ENCODE measurements around the gene ARHGEF12. TPM values are rescaled to one million over a fixed set of nuclear protein-coding genes. Genes with fewer than 3 reads are reported as not detected.

The ARHGEF12 gene
- polyA plus RNA-seq, 4 donors = 15.1 to 56.5 (median 22.2) TPM

DNA sequence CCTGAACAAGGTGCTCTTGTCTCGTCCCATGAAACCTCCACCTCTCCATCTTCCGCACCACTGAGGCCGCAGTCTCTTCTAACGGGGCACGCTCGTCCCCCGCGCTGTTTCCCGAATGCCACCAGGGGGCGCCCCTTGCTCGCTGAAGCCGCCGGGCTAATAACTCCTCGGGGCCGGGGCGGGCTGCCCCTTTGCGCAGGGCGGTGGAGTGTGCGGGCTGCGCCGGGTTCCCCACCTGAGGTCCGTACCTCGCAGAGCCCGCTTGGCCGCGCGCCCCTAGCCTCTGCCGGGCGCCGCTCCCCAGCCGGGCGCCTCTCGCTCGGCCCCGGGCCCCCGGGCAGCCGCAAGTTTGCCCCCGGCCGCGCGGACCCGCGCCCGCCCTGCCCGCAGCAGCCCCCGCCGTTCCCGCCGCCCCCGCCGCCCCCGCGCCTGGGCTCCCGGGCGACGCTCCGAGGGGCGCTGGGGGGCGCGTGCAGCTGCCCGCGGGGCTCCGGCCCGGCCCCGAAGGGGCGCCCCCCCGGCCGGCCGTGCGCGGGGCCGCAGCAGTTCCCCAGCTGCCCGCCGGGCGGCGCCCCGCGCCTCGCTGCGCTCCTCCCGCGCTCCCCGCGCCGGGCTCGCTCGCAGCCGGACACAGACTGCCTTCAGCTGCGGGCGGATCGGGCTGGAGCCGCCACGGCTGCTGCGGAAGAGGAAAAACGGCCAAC, 175.1 kb downstream of the ARHGEF12 start, which contains the start of gene GRIK4:
Gene GRIK4, plus strand, starts transcription at position 633 of the 704 bp plus-strand sequence. CDS start 148,571 bp downstream, outside the sequence.
- Histone ChIP-seq H3K9me3 (ENCODE audit: control insufficient read depth in 2 of 2, insufficient read depth in 1 of 2, low read depth in 1 of 2, low read length in 1 of 2) (no peaks in the 10 kb centered on the region), H3K27ac (ENCODE audit: low read depth in 1 of 3, low read length in 2 of 3) (no peak within 1 kb of the TSS), H3K4me3 (ENCODE audit: low read depth in 1 of 3, low read length in 3 of 3) (peak within 1 kb of the TSS in 2 of 3 donors; percentile 10 to 46), H3K27me3 (ENCODE audit: control insufficient read depth in 3 of 3, insufficient read depth in 3 of 3, low read length in 3 of 3) (peaks cover 2 to 25% (median 11%) of the 10 kb centered on the region in 3 donors), H3K4me1 (ENCODE audit: control insufficient read depth in 3 of 3, insufficient read depth in 2 of 3, low read depth in 1 of 3, low read length in 2 of 3) (peaks cover 0 to 8% (median 0%) of the 10 kb centered on the region in 3 donors), H3K36me3 (ENCODE audit: control insufficient read depth in 3 of 3, insufficient read depth in 2 of 3, low read depth in 1 of 3, low read length in 3 of 3) (no peaks in the 10 kb centered on the region)
- 1% methylated on average over 34 to 95 of the region's 95 CpGs for WGBS, 3 donors
- FAIRE-seq = no peak
- DNase-seq = peak; percentile 74 to 89

DNA sequence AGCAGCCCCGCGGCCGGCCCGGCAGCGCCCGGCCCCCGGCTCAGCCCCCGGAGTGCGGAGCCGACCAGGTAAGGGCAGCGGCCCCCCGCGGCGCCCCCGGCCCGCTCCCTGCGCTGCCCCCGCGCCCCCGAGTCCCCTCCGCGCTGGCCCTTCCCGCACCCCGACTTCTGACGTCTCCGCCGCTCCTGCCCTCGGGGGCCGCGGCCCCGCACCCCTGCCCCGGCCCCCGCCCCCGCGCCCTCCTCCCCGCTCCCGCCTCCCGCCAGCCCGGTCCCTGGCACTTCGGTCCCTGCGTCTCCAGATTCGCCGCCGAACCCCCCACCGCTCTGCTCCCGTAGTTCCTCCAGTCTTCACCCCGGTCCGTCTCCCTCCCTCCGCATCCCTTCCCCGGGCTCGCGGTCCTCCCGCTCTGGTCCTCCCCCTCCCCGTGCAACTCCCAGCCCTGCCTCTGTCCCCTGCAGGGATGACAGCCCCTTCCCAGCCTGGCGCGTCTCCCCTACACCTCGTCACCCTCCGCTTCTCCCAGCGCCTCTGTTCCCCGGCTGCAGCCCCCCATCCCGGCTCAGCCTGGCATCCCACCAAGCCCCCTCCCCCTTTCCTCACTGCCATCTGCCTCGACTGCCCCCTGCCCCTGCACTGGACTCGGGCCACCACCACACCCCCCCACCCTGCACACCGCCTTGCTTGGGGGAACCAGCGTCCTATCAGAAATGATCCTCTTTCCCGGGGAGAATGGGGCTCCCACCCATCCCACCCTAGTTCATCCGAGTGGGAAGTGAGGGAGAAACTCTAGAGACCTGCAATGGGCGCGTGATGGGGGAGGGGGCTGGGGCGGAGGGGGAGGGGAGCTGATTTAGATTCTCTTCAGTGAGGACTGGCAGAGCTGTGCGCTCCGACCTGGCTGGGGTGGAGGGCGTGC, 175.9 kb downstream of the ARHGEF12 start:
- Histone ChIP-seq H3K27me3 (ENCODE audit: control insufficient read depth in 3 of 3, insufficient read depth in 3 of 3, low read length in 3 of 3) (peaks cover 2 to 32% (median 11%) of the 10 kb centered on the region in 3 donors), H3K9me3 (ENCODE audit: control insufficient read depth in 2 of 2, insufficient read depth in 1 of 2, low read depth in 1 of 2, low read length in 1 of 2) (no peaks in the 10 kb centered on the region), H3K4me3 (ENCODE audit: low read depth in 1 of 3, low read length in 3 of 3) (peak overlapping the region in 2 of 3 donors; percentile 10 to 46), H3K36me3 (ENCODE audit: control insufficient read depth in 3 of 3, insufficient read depth in 2 of 3, low read depth in 1 of 3, low read length in 3 of 3) (no peaks in the 10 kb centered on the region), H3K4me1 (ENCODE audit: control insufficient read depth in 3 of 3, insufficient read depth in 2 of 3, low read depth in 1 of 3, low read length in 2 of 3) (peaks cover 0 to 8% (median 0%) of the 10 kb centered on the region in 3 donors), H3K27ac (ENCODE audit: low read depth in 1 of 3, low read length in 2 of 3) (no peak overlapping the region)
- 5 to 10% (median 9%) methylated on average over 34 to 73 of the region's 73 CpGs for WGBS, 3 donors
- FAIRE-seq (no peak), DNase-seq (no peak)

DNA sequence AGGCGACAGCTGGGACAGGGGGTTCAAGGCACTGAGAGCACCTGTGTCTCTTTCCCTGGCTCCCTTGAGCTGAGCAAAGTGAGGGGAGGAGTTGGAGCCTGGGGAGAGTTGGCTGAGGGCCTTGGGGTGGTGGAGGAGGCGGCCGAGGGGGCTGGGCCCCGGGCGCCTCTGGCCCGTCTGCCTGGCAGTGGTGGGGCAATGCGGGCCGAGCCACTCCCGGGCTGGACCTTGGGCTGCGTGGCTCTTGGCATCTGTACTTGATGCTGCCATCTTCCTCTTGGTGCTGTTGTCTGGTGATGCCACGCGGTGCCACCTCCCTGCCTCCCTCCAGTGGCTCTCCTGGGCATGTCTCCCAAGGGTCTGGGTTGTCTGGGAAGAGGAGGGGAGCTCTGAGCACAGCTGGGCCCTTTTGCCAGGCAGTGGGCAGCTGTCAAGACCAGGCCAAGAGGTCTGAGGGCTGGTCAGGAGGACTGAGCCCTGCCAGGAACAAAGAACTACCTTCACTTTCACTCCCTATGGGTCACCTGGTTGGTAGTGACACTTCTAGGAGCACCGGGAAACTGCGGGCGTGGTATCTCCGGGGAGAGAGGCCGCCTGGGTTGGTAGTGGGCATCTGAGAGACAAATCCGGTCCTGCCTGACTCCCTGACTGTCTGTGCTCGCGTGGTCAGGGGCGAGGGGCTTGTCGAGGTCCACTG, 176.7 kb downstream of the ARHGEF12 start:
- Histone ChIP-seq H3K36me3 (ENCODE audit: control insufficient read depth in 3 of 3, insufficient read depth in 2 of 3, low read depth in 1 of 3, low read length in 3 of 3) (no peaks in the 10 kb centered on the region), H3K4me1 (ENCODE audit: control insufficient read depth in 3 of 3, insufficient read depth in 2 of 3, low read depth in 1 of 3, low read length in 2 of 3) (peaks cover 0 to 8% (median 0%) of the 10 kb centered on the region in 3 donors), H3K27me3 (ENCODE audit: control insufficient read depth in 3 of 3, insufficient read depth in 3 of 3, low read length in 3 of 3) (peaks cover 2 to 36% (median 11%) of the 10 kb centered on the region in 3 donors), H3K27ac (ENCODE audit: low read depth in 1 of 3, low read length in 2 of 3) (no peak overlapping the region), H3K9me3 (ENCODE audit: control insufficient read depth in 2 of 2, insufficient read depth in 1 of 2, low read depth in 1 of 2, low read length in 1 of 2) (no peaks in the 10 kb centered on the region), H3K4me3 (ENCODE audit: low read depth in 1 of 3, low read length in 3 of 3) (no peak overlapping the region)
- 36 to 68% (median 62%) methylated on average over 11 to 22 of the region's 22 CpGs for WGBS, 3 donors
- DNase-seq (no peak), FAIRE-seq (no peak)

- no peak for DNase-seq
- peaks cover 2 to 37% (median 11%) of the 10 kb centered on the region in 3 donors for H3K27me3 ChIP-seq (ENCODE audit: control insufficient read depth in 3 of 3, insufficient read depth in 3 of 3, low read length in 3 of 3)
- H3K36me3 ChIP-seq (ENCODE audit: control insufficient read depth in 3 of 3, insufficient read depth in 2 of 3, low read depth in 1 of 3, low read length in 3 of 3) = no peaks in the 10 kb centered on the region
- peaks cover 0 to 8% (median 0%) of the 10 kb centered on the region in 3 donors for H3K4me1 ChIP-seq (ENCODE audit: control insufficient read depth in 3 of 3, insufficient read depth in 2 of 3, low read depth in 1 of 3, low read length in 2 of 3)
- WGBS, 3 donors = 78 to 86% (median 81%) methylated on average over 19 of the region's 19 CpGs
- no peaks in the 10 kb centered on the region for H3K9me3 ChIP-seq (ENCODE audit: control insufficient read depth in 2 of 2, insufficient read depth in 1 of 2, low read depth in 1 of 2, low read length in 1 of 2)
- no peak for FAIRE-seq
- H3K4me3 ChIP-seq (ENCODE audit: low read depth in 1 of 3, low read length in 3 of 3) = no peak overlapping the region
- no peak overlapping the region for H3K27ac ChIP-seq (ENCODE audit: low read depth in 1 of 3, low read length in 2 of 3)
Observed at GRCh38 chr11:120513436-120514315, 177.5 kb downstream of the ARHGEF12 start.

DNA sequence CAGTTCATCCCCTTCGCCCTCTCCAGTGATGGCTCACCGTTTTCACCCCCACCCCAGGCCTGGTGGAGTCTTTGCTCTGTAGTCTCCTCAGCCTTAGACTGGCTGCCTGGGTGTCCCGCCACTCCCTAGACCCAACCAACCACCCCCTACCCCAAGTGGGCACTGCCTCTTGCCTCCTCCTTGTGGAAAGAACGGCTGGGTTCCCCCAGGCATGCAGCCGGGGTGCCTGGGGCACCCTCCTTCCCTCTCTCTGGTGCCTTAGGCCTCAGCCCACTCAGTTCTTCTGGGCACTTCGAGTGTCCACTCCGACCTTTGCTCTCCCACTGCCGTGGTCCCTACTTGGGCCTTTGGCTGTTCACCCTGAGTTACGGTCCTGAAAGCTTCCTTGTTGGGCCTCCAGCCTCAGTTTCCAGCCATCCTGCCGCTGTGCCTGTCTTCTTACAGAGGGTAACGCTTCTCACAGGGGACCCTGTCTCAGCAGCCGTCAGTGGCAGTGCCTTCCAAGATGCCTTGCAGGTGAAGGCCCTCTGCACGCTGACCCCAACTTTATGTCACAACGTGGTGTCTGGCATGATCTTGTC, 178.4 kb downstream of the ARHGEF12 start:
- Histone ChIP-seq H3K4me1 (ENCODE audit: control insufficient read depth in 3 of 3, insufficient read depth in 2 of 3, low read depth in 1 of 3, low read length in 2 of 3) (peaks cover 0 to 8% (median 0%) of the 10 kb centered on the region in 3 donors), H3K27me3 (ENCODE audit: control insufficient read depth in 3 of 3, insufficient read depth in 3 of 3, low read length in 3 of 3) (peaks cover 2 to 35% (median 9%) of the 10 kb centered on the region in 3 donors), H3K36me3 (ENCODE audit: control insufficient read depth in 3 of 3, insufficient read depth in 2 of 3, low read depth in 1 of 3, low read length in 3 of 3) (no peaks in the 10 kb centered on the region), H3K27ac (ENCODE audit: low read depth in 1 of 3, low read length in 2 of 3) (no peak overlapping the region), H3K9me3 (ENCODE audit: control insufficient read depth in 2 of 2, insufficient read depth in 1 of 2, low read depth in 1 of 2, low read length in 1 of 2) (no peaks in the 10 kb centered on the region), H3K4me3 (ENCODE audit: low read depth in 1 of 3, low read length in 3 of 3) (no peak overlapping the region)
- FAIRE-seq (no peak), DNase-seq (no peak)
- 83 to 87% (median 87%) methylated on average over 14 of the region's 14 CpGs for WGBS, 3 donors

DNA sequence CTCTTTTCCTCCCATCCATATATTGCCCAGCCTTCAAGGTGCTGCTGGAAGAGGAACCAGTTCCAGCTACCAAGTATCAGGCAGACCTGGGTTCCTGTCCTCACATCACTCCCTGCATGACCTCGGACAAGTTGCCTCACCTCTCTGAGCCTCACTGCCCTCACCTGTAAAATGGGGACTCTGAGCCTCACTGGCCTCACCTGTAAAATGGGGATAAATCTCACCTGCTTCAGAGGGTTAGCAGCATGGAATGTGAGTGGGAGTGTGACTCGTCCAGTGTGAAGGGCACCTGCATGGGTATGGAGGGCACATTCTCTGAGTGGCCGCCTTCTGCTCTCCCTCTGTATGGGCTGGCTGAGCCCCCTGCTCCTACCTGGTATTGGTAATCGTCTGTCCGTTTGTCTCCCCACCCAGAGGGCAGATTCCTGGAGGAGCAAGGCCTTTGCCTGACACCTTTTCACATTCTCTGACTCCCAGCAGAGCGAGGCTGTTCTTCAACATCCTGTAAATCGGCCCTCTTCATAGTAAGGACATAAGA, 179.0 kb downstream of the ARHGEF12 start:
- Histone ChIP-seq H3K9me3 (ENCODE audit: control insufficient read depth in 2 of 2, insufficient read depth in 1 of 2, low read depth in 1 of 2, low read length in 1 of 2) (no peaks in the 10 kb centered on the region), H3K27ac (ENCODE audit: low read depth in 1 of 3, low read length in 2 of 3) (no peak overlapping the region), H3K4me1 (ENCODE audit: control insufficient read depth in 3 of 3, insufficient read depth in 2 of 3, low read depth in 1 of 3, low read length in 2 of 3) (peaks cover 0 to 8% (median 0%) of the 10 kb centered on the region in 3 donors), H3K36me3 (ENCODE audit: control insufficient read depth in 3 of 3, insufficient read depth in 2 of 3, low read depth in 1 of 3, low read length in 3 of 3) (no peaks in the 10 kb centered on the region), H3K4me3 (ENCODE audit: low read depth in 1 of 3, low read length in 3 of 3) (no peak overlapping the region), H3K27me3 (ENCODE audit: control insufficient read depth in 3 of 3, insufficient read depth in 3 of 3, low read length in 3 of 3) (peaks cover 2 to 34% (median 6%) of the 10 kb centered on the region in 3 donors)
- WGBS, 3 donors = 82 to 84% (median 83%) methylated on average over 7 of the region's 7 CpGs
- DNase-seq (no peak), FAIRE-seq (no peak)

All from small intestine (tissue), 7 donors.